ENCODE measurements around the gene KIF6. TPM values are rescaled to one million over a fixed set of nuclear protein-coding genes. Genes with fewer than 3 reads are reported as not detected.

KIF6 gene
- polyA plus RNA-seq, 1 donor (not counting 4 experiments of a cell fraction or from before 2014, with no cell fraction given) = 0.14 TPM

DNA sequence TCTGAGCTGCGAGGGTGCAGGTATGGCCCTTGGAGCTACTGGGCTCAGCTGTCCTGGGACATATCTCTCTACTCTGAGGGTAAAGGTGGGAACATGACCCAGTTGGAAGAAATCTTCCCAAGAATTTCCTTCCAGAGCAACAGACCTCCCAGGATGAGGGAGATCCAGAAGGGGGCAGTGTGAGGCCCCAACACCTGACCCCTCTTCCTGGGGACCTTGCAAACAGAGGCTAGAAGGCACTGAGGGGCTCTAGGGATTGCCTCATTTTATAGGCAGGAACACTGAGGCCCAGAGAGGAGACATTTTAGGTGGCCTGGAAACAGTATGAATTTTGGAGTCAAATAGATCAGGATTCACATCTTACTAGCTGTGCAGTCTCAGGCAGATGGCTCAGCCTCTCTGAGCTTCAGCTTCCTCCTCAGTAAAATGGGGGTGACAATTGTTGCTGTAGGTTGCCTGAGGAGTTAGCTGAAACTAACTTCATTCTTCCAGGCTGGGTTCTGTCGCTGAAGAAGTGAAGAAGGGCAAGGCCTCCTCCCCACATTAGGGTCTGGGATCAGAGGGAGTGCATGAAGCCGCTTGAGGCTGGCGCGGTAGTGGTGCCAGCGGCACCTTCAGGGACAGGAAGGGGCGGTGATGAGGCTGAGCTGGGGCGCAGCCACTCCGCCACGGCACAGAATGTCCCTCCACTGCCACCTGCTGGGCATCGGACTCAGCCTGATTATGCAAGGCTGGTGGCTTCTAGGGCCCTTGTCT is 422.4 kb downstream of the KIF6 start:
- FAIRE-seq = peak; percentile 68
- Histone ChIP-seq H3K4me1 (ENCODE audit: control insufficient read depth, extremely low read depth, insufficient read depth, low read length) (peaks cover 2% of the 10 kb centered on the region), H3K9me1 (ENCODE audit: control insufficient read depth, extremely low read depth, insufficient read depth, low read length) (no peaks in the 10 kb centered on the region), H3K4me3 (ENCODE audit: control insufficient read depth in 2 of 3, extremely low read depth in 1 of 3, insufficient read depth in 2 of 3, low read depth in 1 of 3, low read length in 3 of 3) (peak overlapping the region in 1 of 3 experiments; percentile 42), H3K79me2 (ENCODE audit: control insufficient read depth, insufficient read depth, low read length) (no peaks in the 10 kb centered on the region), H3K36me3 (ENCODE audit: control insufficient read depth in 2 of 2, extremely low read depth in 1 of 2, insufficient read depth in 2 of 2, low read length in 2 of 2) (no peaks in the 10 kb centered on the region), H3K9ac (ENCODE audit: control insufficient read depth, extremely low read depth, insufficient read depth, low read length) (no peak overlapping the region), H2AFZ (ENCODE audit: control insufficient read depth, low read length) (peak overlapping the region; percentile 74), H4K20me1 (ENCODE audit: control insufficient read depth, extremely low read depth, insufficient read depth, low read length) (no peaks in the 10 kb centered on the region), H3K4me2 (ENCODE audit: control insufficient read depth, extremely low read depth, insufficient read depth, low read depth, low read length) (peak overlapping the region; percentile 69), H3K9me3 (ENCODE audit: control insufficient read depth, low read depth, low read length) (no peaks in the 10 kb centered on the region), H3K27ac (ENCODE audit: control insufficient read depth, insufficient read depth, low read length) (no peak overlapping the region), H3K27me3 (ENCODE audit: control insufficient read depth, extremely low read depth, insufficient read depth, low read length) (no peaks in the 10 kb centered on the region)
- no peak for DNase-seq (ENCODE audit: low read depth, low spot score)
- dilution Hi-C loops (cut with MboI; ENCODE audit: extremely low pct_ligation_motif_present, low sequenced_read_pairs) = no loop called here
- TF ChIP-seq, protein P1, sequence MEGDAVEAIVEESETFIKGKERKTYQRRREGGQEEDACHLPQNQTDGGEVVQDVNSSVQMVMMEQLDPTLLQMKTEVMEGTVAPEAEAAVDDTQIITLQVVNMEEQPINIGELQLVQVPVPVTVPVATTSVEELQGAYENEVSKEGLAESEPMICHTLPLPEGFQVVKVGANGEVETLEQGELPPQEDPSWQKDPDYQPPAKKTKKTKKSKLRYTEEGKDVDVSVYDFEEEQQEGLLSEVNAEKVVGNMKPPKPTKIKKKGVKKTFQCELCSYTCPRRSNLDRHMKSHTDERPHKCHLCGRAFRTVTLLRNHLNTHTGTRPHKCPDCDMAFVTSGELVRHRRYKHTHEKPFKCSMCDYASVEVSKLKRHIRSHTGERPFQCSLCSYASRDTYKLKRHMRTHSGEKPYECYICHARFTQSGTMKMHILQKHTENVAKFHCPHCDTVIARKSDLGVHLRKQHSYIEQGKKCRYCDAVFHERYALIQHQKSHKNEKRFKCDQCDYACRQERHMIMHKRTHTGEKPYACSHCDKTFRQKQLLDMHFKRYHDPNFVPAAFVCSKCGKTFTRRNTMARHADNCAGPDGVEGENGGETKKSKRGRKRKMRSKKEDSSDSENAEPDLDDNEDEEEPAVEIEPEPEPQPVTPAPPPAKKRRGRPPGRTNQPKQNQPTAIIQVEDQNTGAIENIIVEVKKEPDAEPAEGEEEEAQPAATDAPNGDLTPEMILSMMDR (optimal IDR thresholded peaks at IDR 0.05 in 1 of 3, IDR thresholded peaks at IDR 0.05 in 1 of 3, conservative IDR thresholded peaks at IDR 0.05 in 1 of 3; ENCODE audit: extremely low read depth in 1 of 3, insufficient read depth in 2 of 3, low read length in 3 of 3) = peak; percentile 77 to 99 (median 97)
- no peak for TF ChIP-seq EZH2 (IDR thresholded peaks at IDR 0.05; ENCODE audit: low read length)

DNA sequence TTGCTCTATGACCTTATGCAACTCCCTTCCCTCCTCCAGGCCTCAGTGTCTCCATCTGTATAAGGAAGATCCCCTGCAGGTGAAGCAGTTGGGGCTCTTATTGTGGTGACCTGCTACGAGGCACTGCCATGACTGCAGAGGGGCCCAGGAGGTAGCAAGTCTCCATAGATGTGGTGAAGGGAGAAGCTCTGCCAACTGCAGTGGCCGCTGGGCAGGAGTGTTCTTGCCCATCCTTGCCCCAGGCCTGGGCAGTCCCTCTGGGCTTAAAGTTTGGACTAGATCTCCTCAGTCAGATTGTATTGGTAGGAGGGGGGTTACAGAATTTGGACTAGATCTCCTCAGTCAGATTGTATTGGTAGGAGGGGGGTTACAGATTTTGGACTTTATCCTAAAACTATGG is 423.2 kb downstream of the KIF6 start:
- H4K20me1 ChIP-seq (ENCODE audit: control insufficient read depth, extremely low read depth, insufficient read depth, low read length) = no peaks in the 10 kb centered on the region
- H3K4me1 ChIP-seq (ENCODE audit: control insufficient read depth, extremely low read depth, insufficient read depth, low read length) = peaks cover 2% of the 10 kb centered on the region
- no peak overlapping the region for H3K4me3 ChIP-seq (ENCODE audit: control insufficient read depth in 2 of 3, extremely low read depth in 1 of 3, insufficient read depth in 2 of 3, low read depth in 1 of 3, low read length in 3 of 3)
- no peaks in the 10 kb centered on the region for H3K9me3 ChIP-seq (ENCODE audit: control insufficient read depth, low read depth, low read length)
- no peak for DNase-seq (ENCODE audit: low read depth, low spot score)
- H3K27me3 ChIP-seq (ENCODE audit: control insufficient read depth, extremely low read depth, insufficient read depth, low read length) = peaks cover 2% of the 10 kb centered on the region
- H3K9ac ChIP-seq (ENCODE audit: control insufficient read depth, extremely low read depth, insufficient read depth, low read length) = no peak overlapping the region
- no peak overlapping the region for H3K27ac ChIP-seq (ENCODE audit: control insufficient read depth, insufficient read depth, low read length)
- H3K79me2 ChIP-seq (ENCODE audit: control insufficient read depth, insufficient read depth, low read length) = no peaks in the 10 kb centered on the region
- no peak for FAIRE-seq
- no peaks in the 10 kb centered on the region for H3K36me3 ChIP-seq (ENCODE audit: control insufficient read depth in 2 of 2, extremely low read depth in 1 of 2, insufficient read depth in 2 of 2, low read length in 2 of 2)
- H3K9me1 ChIP-seq (ENCODE audit: control insufficient read depth, extremely low read depth, insufficient read depth, low read length) = no peaks in the 10 kb centered on the region
- dilution Hi-C loops (cut with MboI; ENCODE audit: extremely low pct_ligation_motif_present, low sequenced_read_pairs) = no loop called here
- no peak overlapping the region for H2AFZ ChIP-seq (ENCODE audit: control insufficient read depth, low read length)
- H3K4me2 ChIP-seq (ENCODE audit: control insufficient read depth, extremely low read depth, insufficient read depth, low read depth, low read length) = no peak overlapping the region
- no peak for TF ChIP-seq EZH2 (IDR thresholded peaks at IDR 0.05; ENCODE audit: low read length)
- TF ChIP-seq, protein P1 (optimal IDR thresholded peaks at IDR 0.05 in 1 of 3, IDR thresholded peaks at IDR 0.05 in 1 of 3, conservative IDR thresholded peaks at IDR 0.05 in 1 of 3; ENCODE audit: extremely low read depth in 1 of 3, insufficient read depth in 2 of 3, low read length in 3 of 3) = no peak
